CD4-positive, alpha-beta T cell treated with Interleukin-12 subunit alpha and Interleukin-12 subunit beta, for 1 hour (primary cell): Measurements from ENCODE around the gene ZNF302.
A peak's percentile ranks its signal among the peaks of the same experiment; 100 is the strongest.
"Not testable (repeated sequence)": the region's sequence is repeated elsewhere in the genome, so short reads cannot be mapped to it uniquely, and the experiment has no call there.

Experiments used
- DNase-seq: peaks from one replicate; pipeline ENCODE4 v3.0.0-alpha.2; 2020

Gene ZNF302

DNA sequence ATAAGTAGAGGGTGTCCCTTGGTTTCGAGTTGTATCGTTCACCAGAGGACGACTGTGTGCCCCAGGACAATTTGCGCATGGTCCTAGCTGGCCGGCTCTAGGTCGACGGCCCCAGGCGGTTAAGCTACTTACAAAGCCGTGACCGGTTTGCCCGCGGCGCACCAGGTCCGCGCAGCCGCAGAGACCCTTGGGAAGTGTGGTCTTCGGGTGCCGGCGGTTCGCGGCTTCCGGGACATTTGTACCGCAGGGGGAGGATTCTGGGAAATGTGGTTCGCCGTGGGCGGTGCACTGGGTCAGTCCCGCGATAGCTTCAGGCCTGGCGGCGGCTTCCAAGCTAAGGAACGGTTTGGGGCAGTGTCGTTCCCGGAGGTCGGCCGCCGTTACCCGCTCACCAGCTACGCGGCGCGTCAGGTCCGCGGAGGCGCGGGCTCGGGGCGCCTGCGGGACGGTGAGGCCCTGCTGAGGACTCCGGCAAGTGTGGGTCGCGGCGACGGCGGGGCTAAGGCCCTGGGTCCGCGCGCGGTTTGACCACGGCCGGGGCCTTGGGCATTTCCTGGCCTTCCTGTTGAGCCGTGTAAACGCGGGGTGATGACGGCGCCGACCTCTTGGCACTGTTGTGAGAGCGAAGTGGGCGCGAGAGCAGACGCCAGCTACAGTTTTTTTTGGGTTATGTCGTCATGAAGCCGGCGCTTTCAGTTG is at the start of gene ZNF302:
TSS of gene ZNF302 (plus strand) at position 293 of the 699 bp plus-strand sequence. CDS start 1,127 bp downstream, outside the sequence.
- peak; percentile 94 for DNase-seq

DNA sequence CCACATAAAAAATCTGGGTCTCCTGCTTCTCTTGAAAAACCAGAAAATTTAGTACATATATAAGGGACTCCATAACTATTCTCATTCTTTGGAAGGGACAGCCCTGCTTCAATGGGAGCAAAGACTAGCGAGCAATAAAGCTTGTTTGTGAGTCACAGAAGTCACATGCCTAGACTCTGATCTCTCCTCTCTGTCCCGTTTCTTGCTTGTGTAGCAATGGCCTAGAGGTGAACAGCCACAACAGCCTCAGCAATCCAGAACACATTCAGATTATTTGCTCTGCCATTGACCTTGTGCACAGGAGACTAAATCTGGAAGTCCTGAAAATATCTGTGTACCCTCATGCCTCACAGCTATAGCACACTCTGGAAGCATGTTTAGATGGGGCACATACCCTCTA is 43.7 kb upstream of the ZNF302 start:
- no peak for DNase-seq

DNA sequence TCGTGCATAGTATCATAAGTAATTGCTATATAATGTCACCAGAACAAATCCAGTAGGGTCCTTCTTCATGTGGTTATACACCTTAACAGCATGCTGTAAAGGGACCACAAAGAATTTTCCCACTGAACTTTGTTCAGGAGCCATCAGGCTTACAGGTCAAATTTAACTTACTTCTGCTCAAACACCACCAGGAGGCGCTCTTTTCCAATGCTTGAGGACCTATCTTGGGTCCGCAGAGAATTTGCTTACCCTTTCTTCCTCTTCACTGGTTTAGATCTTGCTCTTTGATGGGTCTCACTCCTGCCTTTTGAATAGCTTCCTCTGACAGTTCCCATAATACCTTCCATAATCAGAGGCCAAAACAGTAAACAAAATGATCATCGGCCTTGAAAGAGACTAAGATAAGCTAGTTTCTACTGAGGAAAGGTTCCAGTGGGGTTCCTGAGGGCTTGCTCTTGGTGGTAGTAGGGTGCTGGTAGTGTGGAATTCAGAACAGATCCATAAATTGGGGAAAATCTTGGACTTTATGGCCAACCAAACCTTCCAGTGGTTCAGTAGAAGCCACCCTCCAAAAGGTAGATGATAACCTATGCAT is 37.9 kb upstream of the ZNF302 start:
- peak; percentile 71 for DNase-seq

GRCh38 chr19:34642241-34642640 is 35.2 kb upstream of the ZNF302 start:
- DNase-seq = no peak

- no peak for DNase-seq
Observed at GRCh38 chr19:34644991-34645461, 32.5 kb upstream of the ZNF302 start.

- no peak for DNase-seq
Observed at GRCh38 chr19:34645551-34645950, 31.9 kb upstream of the ZNF302 start.

GRCh38 chr19:34649886-34650543 is 27.5 kb upstream of the ZNF302 start:
- no peak for DNase-seq

DNA sequence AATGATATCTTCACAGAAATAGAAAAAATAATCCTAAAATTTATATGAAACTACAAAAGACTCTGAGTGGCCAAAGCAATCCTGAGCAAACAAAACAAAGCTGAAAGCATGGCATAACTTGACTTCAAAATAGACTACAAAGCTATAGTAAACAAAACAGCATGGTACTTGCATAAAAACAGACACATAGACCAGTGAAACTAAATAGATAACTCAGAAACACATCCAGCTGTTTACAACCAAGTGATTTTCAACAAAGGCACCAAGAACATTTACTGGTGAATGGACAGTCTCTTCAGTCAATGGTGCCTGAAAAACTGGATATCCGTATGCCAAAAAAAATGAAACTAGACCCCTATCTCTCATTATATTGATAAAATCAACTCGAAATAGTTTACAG is 25.7 kb upstream of the ZNF302 start:
- no peak for DNase-seq

DNA sequence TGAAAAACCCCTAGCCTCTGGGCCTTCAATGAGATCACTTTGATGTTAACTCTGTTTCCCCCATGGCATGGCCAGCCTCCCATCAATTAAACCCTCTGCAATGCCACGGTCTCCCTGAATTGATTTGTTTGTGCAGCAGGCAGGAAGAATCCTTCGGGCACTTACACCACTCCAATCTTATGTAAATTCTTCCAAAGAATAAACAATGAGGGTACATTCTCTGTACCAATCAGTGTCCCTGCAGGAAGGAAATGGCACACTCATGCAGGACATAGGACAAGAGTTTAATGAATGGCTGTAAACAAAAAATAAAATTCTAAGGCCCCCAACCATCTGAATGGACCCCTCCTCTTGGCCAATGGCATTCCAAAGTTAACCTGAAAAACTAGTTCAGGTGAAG is 22.7 kb upstream of the ZNF302 start:
- no peak for DNase-seq

GRCh38 chr19:34655651-34656050 is 21.8 kb upstream of the ZNF302 start:
- no peak for DNase-seq

DNA sequence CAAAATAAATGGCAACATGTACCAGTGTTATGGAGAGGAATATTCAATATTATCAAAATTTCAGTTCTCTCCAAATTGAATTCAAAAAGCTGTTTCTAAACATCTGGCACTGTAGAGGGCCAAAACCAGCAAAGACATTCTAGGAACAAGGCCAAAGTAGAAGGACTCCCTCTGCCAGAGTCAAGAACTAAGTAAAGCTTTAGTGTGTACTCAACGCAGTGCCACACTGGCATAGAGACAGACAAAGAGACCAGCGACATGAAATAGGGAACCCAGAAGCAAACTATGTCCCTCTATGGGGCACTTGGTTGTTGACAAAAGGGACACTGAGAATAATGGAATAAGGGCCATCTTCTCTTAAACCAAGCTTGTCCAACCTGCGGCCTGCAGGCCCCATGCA is 16.1 kb upstream of the ZNF302 start:
- no peak for DNase-seq

DNA sequence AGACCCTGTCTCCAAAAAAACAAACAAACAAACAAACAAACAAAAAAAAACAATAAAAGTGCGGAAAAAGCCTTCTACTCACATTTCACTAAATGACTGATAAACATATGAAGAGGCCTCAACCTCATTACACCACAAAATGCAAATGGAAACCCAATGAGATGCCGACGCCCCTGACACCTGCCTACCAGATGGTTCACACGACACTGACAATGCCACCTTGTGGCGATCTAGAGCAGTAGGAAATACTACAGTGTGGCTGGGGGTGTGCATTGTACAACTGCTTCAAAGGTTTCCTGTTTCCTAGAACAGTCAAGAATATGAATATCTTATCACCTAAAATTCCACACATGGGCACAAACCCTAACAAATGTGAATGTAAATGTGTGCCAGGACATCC is 14.6 kb upstream of the ZNF302 start:
- peak; percentile 63 for DNase-seq

GRCh38 chr19:34664168-34664567 is 13.3 kb upstream of the ZNF302 start:
- DNase-seq = no peak

DNA sequence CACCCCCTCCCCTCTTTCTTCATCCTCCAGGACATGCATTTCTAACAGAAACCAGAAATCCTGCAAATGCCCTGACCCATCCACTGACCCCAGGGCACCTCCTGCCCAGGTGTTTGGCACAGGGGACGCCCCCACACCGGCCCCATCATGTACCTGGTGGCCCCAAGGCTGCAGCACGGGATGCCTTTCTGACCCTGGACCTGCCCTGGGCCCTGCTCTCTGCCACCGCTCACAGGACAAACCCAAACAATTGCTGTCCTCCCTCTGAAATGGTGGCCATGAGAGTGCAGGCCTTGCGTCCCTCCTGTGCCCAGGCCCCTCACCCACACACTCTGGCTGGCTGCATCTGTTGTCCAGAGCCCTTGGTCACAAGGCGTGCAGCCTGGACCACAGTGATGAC is 12.6 kb upstream of the ZNF302 start:
- DNase-seq = no peak

DNA sequence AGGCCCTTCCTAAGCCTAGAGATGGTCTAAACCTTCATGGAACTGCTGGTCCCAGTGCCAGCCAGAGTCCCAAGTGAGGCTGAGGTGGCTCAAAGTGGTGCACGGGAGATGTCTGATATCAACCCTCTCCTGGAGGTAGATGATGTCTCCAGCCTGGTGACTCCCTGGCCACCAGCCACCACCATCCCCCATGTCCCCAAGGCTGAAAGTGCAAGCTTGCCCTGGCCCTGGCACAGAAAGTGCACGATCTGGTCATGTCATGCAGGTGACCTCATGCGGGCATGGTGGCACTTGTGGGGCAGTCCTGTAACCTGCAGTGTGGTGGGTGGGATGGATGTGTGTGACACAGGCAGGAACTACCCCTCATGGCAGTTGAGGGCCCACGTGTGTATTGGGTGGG is 12.2 kb upstream of the ZNF302 start:
- DNase-seq = not testable (repeated sequence)

DNA sequence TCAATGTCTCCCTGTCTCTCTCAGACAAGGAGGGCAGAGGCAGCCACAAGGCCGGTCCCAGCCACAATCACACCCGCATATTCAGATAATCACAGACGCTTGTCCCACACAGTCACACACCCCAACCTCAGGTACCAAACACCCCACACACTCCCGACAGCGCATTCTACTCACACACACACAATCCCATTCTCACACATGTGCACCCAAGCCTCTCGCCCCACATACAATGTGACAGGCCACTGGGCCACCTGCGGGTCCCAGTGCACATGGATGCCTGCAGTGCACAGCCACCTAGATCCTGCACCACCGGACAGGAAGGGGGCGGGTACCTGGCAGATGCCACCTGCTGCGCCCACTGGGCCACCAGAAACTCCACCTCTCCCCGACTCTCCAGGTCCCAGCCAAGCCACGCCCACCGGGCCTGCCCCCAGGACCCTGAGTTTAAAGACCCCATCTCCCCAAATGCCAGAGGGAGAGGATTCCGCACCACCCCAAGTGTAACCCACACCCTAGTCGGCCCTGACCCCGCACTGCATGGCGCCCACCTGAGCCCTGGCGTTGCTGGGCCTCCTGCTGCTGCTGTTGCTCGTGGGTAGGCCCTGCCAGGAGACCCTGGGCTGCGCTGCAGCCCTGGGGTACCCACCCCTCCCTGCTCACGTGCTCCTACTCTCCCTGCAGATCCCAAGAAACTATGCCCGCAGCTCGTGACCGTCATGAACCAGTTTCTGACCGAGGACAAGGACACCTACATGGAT is 11.1 kb upstream of the ZNF302 start:
- no peak for DNase-seq

DNA sequence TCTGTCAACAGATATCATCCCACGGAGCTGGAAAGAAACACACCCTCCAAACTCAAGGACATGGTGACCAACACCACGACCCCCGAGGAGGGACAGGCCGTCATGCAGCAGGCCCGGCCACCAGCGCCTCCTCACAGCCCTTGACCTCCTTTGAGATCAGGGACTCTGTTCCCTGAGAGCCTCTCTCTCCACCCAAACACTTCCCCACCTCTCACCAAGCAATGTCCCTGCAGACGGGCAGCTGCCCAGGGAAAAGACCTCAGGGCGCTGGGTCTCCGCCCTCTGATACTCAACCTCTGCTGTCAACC is 10.6 kb upstream of the ZNF302 start:
- DNase-seq = no peak

DNA sequence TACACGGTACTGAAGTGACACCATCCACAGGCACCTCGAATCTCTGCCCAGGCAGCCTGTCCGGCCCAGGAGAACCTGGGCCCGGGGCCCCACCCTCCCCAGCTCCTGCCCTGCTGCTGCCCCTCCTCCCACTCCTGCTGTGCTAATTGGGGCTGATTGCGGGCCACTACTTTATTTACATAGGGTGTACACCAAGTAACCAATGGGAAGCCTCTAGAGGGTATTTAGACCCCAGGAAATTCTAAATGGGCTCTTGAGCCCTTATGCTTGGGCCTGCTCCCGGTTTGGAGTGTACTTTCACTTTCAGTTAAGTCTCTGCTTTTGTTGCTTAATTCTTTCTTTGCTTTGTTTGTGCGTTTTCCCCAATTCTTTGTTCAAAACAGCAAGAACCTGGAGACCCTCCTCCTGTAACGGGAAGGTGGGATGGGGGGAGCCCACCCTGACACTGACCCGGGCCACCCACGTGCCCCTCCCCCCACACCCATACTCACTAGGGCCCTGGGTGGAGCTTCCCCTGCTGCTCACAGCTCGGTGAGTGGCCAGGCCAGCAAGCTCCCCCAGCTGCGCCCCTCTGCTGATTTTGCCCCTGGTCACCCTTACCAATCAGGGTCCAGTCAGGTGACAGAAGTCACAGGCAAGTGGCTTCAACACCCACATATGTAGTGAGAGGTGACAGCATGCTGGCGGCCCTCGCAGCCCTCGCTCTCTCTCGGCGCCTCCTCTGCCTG is 10.0 kb upstream of the ZNF302 start:
- peak; percentile 15 for DNase-seq

- DNase-seq = not testable (repeated sequence)
Observed at GRCh38 chr19:34668077-34668689, 9.3 kb upstream of the ZNF302 start.

DNA sequence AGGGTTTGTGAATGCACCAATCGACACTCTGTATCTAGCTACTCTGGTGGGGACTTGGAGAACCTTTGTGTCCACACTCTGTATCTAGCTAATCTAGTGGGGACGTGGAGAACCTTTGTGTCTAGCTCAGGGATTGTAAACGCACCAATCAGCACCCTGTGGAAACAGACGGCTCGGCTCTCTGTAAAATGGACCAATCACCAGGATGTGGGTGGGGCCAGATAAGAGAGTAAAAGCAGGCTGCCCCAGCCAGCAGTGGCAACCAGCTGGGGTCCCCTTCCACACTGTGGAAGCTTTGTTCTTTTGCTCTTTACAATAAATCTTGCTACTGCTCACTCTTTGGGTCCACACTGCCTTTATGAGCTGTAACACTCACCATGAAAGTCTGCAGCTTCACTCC is 8.8 kb upstream of the ZNF302 start:
- not testable (repeated sequence) for DNase-seq

DNA sequence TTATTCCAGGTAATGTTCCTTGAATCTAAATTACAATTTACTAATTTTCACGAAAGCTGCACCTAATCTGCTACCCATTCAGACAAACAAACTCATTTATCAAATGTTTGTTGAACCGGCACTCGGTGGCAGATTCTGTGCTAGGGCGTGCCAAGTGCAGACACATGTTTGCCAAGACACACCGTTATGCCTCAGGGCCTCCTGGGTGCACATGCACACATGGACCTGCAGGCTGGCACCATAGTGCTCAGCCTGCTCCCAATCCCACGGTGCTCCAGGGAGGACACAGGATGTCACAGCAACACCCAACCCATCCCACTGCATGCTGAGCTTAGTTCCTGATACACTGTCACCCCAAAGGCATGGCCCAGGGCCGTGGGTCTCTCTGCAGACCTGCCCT is 8.2 kb upstream of the ZNF302 start:
- no peak for DNase-seq

- no peak for DNase-seq
Observed at GRCh38 chr19:34671972-34672371, 5.5 kb upstream of the ZNF302 start.
